ENCODE measurements around the gene NSMF.

The NSMF gene

GRCh38 chr9:137408651-137409405 is 50.3 kb downstream of the NSMF start:
- DNase-seq: no peak

DNA sequence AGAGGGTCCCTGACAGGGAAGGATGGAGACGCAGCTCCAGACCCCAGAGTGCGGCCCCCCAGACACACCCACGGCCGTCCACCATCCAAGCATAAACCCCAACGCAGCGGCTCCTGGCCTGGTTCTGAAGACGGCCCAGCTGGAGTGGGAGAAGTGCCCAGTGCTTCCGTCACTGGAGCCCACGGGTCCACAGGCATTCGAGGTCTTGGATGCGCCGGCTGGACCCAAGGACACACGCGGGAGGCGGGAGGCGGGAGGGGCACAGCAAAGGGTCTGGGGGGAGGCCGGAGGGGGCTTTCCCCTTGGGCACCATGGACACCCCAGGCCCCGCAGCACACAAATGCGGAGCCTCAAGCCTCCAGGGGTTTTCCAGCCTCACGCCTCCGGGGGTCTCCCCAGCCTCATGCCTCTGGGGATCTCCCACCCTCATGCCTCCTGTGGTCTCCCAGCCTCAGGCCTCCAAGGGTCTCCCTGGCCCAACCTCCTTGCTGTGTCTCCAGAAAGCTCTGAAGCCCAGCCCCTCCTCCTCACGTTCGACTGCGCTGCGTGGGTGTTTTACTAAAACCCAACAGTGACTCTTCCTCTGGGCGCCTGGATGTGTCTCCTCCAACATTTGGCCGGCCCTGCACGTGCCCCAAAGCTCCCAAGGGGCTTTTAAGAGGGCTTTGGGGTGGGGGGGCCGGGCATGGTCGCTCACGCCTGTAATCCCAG is 51.4 kb downstream of the NSMF start:
- no peak for DNase-seq

DNA sequence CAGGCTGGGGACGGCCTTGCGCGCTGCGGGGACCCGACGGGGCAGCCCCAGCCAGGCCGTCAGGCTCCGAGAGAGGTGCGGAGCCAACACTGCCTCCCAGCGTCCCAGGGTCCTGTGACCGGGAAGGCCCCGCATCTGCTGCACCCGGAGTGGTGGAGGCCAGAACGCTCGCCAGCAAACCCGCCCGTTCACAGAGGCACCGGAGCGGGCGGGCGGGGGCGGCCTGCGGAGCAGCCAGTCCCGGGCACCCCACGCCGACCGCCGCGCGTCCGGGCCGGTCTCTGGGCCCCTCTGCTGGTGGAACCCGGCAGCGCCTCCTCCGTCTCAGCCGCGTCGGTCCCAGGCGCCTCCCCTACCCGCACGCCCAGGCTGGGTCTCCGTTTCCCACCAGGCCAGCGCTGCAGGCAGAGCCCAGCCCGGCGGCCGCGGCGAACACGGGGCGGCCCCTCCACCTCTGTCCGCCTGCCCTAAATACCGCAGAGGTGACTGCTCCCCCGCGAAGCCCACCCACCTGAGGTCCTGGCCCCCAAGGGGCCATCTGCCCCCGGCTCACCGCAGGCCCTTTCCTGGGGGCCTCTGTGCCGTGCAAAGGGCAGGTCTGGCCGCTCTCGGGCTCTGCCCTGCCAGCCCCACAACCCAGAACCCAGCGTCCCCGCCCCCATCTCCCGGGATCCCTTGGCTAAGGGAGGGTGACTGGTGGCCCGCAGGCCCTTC is 52.1 kb downstream of the NSMF start:
- DNase-seq: peak; percentile 14

- no peak for DNase-seq
Observed at GRCh38 chr9:137406085-137406760, 52.9 kb downstream of the NSMF start.

- no peak for DNase-seq
Observed at GRCh38 chr9:137405677-137406081, 53.5 kb downstream of the NSMF start.

DNA sequence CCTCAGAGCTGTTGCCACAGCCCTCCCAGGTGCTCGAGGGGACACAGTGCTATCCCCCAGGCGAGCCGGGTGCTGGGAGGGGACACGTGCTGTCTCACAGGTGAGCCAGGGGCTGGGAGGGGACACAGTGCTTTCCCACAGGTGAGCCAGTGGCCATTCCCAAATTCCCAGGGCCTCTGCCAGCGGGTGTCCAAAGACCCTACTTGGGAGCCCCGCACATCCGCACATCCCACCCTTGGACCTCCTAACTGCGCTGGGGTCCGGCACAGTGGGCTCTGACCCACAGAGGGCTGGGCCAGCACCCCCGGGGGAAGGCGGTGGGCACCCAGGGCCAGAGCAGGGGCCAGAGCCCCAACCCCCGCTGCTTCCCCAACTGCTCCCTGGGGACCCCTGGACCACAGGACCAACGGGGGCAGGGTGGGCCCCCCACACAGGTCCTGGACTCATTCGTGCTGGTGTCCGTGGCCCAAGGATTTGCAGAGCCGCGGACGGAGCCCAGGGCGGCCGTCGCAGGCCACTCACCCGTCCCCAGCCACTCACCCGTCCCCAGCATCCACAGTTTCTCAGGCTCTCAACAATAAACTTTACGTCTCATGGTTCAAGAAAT is 54.1 kb downstream of the NSMF start:
- DNase-seq: no peak

DNA sequence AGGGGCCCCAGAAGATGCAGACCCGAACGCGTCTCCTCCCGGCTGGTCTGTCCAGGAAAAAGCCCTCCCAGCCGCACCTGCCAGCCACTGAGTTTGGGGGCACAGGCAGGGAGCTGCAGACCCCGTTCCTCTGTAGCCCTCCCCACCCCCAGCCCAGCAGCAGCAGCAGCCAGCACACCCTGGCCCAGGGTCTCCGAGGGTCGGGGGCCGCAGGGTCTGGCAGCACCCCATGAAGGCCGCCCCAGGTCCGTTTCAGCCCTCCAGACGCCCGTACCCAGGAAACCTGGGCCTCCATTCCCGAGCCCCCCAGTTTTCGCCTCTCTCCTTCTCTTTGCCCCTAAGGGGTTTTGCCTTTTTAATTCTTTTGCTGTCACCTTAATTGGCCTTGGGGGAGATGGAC is 55.9 kb downstream of the NSMF start:
- DNase-seq: no peak

DNA sequence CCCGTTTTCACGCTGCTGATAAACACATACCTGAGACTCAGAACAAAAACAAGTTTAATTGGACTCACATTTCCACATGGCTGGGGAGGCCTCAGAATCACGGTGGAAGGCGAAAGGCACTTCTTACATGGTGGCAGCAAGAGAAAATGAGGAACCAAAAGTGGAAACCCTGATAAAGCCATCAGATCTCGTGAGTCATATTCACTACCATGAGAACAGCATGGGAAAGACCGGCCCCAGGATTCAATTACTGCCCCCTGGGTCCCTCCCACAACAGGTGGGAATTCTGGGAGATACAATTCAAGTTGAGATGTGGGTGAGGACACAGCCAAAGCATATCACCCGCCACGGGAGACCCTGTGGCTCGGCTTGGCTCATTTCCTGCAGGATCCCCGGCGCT is 56.4 kb downstream of the NSMF start:
- DNase-seq: no peak

- DNase-seq: no peak
Observed at GRCh38 chr9:137398561-137399468, 60.3 kb downstream of the NSMF start.

DNA sequence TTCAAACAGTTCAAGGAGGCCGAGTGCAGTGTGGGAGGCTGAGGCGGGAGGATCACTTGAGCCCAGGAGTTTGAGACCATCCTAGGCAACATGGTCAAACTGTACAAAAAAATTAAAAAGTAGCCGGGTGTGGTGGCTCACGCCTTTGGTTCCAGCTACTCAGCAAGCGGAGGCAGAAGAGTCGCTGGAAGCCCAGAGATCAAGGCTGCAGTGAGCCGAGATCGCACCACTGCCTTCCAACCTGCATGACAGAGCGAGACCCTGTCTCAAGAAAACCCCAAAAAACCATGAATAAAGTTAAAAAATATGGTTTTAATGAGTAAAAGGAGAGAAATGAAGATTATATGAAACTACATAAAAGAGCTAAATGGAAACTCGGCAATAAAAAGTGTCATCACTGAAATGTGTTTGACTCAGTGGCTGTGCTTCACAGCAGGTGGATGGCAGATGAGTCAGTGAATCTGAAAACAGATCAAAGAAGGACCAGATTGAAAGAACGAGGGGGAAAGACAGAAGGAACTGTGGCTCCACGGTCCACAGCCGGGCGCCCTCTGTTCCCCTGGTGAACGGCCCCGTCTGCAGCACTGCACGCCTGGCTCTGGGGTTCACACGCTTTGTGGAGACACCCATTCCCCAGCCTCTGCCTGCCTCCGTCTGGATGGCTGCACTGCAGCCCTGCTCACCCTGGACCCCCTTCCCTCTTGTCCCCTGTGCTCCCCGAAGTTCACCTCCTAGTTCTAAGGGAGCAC is 61.3 kb downstream of the NSMF start:
- DNase-seq: no peak
